ENCODE measurements around the gene CARD10.

DNA sequence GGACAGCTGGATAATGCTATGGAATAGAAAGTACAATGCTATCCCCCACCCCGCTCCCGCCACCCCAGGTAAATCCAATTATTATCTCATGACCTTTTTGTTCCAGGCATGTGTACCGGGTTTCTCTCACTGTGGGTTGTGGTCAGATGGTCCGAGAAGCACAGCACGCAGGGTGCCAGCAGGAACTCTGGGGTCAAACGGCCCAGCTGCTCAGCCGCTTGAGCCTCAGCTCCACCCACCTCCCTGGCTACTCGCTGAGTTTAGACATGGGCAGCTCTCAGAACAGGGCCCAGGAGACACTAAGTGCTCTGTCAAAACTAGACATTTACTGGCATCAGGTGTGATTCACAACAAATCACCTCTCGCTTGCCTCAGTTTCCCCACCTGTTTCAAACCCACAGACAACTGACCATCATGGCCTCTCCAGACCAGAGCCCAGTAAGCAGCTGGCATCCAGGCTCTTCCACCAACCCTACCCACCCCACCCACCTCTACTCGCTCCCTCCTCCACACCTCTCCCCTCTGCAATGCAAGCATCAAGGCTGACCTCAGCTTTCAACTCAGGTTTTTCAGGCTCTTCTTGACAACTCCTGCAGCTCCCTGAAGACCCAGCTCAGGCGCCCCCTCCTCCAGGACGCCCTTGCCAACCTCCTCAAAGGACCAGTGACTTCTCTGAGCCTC is 20.0 kb downstream of the CARD10 start:
- no peak for TF ChIP-seq RAD21 (IDR thresholded peaks at IDR 0.05)
- no peak for TF ChIP-seq YY1 (IDR thresholded peaks at IDR 0.05)
- TF ChIP-seq CTCF (IDR thresholded peaks at IDR 0.05; ENCODE audit: low read depth, low read length, missing input control): no peak

Data from liver (tissue), 3 donors.